Activated CD8-positive, alpha-beta memory T cell treated with anti-CD3 and anti-CD28 coated beads for 1 hour (primary cell): Measurements from ENCODE around the gene HOXD12.

ENCODE experiments used
- DNase-seq, 2 donors: peaks; one replicate each; pipeline ENCODE4 v3.0.0-alpha.2; 2020; ENCODE audit warnings: low read depth in 1 of 2; ENCODE audit errors: extremely low read depth in 1 of 2

The HOXD12 gene

DNA sequence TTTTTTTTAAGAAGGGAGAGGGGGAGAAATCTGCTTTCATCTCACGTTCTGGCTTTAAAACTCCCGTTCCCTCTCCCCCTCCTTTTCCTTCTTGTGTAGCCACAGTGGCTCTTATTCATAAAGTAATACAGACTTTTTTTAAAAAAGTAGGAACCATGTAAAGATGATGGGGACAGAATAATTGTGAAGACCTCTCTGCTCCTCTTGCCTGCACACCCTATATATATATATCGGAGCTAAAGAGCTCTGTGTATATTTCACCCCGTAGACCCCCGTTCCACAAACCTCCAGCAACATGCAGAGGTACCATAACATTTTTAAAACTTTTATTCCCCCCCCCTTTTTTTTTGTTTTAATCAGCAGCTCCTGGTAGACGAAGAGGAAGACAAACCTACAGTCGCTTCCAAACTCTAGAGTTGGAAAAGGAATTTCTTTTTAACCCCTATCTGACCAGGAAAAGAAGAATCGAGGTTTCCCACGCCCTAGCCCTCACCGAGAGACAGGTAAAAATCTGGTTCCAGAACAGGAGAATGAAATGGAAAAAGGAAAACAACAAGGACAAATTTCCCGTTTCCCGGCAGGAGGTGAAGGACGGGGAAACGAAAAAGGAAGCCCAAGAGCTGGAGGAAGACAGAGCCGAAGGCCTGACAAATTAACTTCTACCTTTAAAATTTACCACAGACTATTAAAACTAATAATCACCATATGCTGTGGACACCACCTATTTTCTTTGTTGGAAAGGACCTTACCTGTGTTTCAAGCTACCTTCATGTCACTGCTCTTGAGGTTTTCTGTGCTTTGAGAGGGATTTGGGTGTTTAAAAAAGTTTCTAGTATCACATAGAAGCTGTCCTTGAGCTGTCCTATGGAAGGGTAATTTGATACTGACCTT lies 31.6 kb downstream of the HOXD12 start:
- no peak for DNase-seq

DNA sequence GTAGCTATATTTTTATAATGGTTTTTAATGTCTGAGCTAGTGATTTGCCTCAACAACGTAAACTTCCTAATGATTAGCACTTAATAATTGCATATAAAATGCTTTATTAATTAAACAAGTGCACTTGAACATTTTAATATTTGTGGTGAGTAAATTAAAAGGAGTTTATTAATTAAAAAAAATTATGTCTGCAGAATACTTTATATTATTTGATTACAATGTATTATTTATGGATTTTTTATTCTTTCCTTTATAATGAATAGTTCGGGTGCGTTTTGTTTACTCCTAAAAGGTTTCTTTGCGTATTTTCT lies 32.2 kb downstream of the HOXD12 start:
- no peak for DNase-seq

DNA sequence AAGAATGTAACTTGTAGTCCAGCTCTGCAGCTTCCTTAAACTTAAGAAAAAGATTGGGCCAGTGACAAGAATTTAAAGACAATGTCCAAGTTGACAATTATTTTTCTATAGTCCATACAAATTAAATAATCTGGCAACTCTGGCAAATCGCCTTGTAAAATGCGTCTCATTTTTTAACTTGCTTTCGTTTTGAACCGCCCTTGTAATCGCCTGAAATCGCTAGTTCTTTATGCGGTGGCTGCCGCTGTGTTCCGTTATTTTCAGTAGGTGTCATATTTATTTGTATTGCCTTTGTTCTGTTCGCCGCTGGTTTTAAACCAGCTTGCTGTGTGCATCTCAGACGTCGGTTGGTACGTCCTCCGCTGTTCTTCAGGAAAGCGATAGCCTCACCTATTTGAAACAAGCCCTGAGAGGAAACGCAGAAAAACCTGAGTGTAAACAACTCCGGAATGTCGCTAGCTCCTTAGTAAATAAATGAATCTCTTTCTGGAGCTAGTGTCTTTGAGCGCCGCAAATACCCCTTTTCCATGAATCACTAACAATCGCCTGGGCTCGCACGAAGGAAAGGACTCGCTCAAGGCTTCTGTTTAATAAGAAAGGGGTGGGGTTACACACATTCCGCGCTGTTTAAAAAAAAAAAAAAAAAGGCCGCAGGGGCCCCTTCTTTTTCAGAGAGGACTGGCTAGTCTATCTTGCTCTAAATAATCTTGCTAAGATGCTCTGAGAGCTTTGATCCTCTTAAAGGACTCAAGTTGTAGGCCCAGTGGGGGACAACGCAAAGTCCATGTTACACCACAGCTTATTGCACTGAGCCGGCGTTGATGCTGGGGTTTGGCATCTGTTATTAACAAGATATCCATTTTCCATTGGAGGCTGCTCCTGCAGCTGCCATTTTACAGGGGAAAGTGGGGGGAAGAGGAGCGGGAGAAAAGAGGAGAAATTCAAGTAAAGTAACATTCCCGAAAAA lies 32.9 kb downstream of the HOXD12 start:
- no peak for DNase-seq

DNA sequence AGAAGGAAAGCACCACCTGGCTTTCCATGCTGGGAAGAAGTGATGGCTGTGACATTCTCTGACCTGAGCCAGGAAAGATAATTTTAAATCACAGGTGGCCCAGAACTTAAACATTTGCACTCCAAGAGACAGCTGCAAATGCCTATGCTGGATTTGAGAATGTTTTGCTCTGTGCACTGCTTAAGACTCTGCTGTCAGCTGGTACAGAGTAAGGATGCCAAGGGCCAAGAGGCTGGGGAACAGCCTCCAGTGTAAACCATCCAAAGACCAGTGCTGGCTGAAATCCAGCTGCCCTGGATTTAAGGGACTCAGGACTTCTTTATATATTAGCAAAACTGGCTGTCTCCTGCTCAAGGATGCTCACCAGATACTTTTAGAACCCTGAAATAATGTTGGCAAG lies 33.8 kb downstream of the HOXD12 start:
- no peak for DNase-seq

DNA sequence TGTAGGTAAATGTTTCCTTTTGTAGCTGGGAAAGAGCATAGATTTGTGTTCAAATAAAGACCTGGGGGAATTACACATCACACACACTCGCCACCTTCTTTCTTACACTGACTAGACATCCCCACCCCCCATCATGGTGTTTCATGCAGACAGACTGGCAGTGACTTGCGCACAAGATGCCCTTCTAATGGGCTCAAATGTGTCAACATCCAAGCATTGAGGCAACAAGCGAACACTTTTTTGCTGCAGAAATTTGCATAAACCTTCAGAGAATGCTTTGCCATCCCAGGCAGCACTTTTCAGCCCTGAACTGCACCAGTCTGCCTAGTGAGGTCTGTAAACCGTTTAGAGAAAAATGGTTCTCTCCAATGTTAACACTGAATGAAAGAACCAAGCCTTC lies 34.4 kb downstream of the HOXD12 start:
- DNase-seq, result no peak

DNA sequence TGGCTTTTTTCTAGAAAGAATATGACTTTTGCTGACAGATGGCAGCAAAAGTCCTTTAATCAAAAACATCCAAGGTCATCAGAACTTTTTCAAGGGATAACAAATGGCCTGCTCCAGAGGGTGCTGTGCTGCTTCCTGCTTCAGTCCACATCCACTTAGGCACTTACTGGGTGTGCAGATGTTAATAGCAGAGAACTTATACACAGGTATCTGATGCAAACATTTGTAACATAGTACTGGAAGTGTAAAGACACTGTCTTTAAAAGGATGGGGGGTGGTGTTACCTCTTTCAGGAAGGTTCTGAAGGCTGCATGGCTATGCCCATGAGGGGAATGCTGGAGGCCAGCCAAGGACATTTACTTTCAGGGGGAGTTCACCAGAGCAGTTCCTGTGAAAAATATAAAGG lies 35.4 kb downstream of the HOXD12 start:
- no peak for DNase-seq

DNA sequence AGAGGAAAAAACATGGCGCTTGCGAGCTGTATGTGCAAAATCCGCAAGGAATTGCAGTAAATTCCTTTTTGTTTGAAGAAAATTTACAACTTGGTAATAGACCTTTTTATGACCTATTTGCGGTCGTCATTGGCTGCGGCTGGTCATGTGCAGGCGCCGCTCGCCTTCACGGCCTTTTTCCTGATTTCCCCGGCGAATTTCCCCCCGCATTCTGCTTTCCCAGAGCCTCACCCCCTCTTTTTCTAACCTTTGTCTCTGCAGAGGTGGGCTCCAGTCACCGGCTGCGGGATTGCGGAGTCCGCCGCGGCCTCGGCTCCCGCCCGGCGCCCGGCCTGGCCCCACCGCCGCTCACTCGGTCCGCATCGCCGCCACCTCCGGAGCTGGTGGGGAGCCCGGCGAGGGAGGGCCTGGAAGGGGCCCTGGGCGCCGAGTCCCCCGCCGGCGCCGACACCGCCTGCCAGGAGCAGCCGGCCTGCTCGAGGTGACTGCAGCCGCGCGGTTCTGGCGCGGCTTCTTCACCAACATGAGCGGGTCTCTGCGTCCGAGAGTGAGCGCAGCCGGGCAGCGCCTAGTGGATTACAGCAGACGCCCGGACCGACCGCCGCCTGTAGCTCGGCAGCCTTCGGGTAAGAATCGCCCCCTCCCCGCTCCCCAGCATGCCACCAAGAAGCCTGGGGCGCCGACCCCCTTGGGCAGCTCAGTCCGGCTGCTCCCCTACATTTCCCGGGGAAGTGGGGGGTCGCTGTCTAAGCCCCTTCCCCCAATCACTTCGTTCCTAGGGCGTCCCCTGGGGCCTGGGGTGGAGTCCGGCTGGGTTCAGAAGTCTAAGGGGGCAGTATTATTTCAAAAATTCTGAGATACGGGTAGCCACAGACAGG lies 37.0 kb downstream of the HOXD12 start:
- no peak for DNase-seq

DNA sequence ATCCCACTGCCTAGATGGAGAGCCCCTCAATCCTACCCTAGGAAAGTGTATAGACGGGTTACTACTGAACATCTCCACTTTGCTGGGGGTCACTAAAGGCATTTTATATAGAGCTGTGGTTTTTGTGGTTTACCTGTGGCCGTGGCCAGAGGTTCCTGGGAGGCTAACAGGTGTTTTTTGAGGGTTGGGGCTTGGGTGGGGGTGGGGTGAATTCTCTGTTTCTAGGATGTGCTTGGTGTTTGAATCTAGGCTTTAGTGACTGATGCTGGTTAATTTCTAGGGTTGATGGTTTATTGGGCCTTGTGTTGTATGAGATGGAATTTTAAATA lies 37.6 kb downstream of the HOXD12 start:
- DNase-seq, result no peak

DNA sequence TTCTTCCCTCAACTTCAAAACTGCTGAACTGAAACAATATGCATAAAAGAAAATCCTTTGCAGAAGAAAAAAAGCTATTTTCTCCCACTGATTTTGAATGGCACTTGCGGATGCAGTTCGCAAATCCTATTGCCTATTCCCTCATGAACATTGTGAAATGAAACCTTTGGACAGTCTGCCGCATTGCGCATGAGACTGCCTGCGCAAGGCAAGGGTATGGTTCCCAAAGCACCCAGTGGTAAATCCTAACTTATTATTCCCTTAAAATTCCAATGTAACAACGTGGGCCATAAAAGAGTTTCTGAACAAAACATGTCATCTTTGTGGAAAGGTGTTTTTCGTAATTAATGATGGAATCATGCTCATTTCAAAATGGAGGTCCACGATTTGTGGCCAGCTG lies 38.3 kb downstream of the HOXD12 start:
- no peak for DNase-seq

DNA sequence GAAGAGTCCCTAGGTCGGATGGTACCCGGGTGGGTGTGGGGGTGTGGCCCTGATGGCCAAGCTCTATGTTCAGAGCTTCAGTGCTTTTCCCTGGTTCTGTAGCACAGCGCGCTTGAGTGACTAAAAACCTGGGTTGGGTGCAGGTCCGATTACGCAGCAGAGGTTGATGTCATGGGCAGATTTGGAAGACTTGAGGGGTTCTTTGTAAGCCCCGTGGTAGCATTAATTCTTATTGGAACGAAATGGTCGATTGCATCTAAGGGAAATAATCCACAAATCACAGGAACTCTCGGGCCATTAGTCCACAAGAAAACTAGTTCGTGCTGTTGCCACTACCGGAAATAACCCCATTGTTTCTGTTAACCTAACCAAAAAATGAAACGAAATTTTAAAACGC lies 38.9 kb downstream of the HOXD12 start:
- DNase-seq, result no peak

DNA sequence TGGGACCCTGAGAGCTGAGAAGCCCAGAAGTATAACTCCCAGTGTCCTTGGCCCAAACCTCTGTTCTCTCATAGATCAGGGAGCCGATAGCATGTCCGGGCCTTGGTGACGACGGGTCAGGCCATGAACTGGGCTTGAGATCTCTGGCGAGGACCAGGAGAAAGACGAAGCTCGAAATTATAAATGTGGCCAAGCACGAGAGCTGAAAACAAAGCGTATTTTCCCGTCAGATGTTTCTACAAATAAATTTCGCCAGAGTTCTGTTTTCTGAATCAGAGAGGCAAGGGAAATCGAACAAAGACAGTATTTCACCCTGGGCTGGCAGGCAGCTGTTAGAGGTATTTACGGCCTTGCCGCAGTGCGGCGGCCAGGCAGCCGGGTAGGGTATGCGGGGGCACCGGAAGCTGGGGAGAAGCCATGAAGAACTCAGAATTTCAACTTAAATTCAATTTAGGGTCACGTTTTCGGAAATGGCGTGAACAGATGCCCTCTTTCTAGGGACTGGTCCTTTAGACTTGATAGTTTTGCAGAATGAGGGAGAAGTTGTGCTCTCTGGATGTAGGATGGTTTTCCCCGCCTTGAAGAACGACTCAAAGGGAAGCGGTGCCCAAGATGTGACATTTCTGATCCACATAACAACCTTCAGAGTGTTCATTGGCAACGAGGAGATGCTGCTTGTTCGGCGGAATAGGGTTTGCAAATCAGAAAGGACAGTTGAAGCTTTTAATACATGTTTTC lies 39.5 kb downstream of the HOXD12 start:
- DNase-seq, result no peak

DNA sequence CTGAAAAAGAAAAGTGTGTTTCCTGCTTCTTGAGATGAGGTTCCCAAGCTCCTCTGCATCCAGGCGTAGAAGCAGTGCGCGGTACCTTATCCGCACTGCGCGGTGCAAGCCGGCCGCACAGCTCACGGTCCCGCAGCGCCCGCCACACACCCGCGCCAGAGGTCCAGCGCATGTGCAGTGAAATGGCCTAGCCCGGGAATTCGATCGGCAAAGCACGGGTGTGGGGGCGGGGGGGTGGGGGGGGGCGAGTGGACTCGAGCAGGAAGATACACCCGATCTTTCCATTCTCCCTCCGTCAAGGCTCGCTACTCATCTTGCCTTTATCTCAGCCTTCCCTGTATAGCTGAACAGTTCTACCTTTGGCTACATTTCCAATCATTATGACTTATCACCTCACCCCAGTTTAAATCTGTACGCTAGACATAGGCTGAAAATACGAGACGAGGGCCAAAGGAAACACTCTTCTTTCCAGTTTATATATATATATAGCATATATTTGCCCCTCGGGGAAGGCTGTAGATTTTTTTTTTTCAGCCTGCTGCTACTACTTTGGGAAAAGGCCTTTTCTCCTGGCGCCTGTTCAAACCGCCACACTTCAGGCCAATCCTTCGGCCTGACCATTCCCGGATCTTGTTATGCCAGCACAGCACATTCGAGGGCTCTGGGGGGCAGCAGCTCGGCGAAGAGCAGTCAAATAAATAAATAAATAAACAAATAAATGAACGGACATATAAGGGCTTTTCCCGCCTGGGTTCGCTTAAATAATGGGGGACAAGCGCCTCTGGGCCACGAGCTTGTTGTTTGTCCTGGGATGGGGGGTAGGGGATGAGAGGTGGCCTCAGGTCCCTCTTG lies 40.3 kb downstream of the HOXD12 start:
- DNase-seq, result no peak

DNA sequence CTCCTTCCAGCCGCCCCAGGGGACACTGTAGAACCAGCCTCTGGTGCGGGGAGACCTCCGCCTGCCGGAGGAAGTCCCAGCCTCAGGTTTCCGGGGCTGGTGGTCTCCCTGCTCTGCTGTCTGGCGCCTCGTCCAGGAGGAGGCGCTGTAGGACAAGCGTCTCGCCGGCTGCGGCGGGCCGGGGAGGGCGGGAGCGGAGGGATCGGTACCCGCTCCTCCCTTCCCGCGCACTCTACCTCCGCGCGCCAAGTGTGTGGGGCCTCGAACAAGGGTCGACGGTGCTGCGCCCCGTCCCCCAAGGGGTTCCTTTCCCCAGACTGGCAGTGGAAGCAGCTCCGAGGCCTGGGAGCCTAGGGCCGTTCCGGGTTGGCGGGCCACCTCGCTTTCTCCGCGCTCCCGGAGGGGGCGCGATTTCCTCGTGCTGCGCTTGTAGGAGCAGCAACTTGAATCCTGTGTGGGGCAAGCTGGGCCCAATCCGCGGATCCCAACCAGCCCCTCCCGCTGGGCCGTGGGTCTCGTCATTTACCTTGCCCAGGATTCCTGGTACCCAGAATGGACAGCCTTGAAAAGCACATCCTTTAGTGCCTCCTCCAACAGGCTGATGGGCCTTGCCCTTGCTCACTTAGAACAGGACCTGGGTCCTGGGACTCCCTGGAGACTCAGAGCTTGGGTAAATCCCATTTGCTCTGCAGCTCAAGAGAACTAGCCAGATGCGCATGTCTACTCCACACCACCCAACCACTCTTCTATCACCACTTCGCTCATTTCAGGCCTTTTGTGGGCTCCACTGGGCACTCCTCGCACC lies 41.1 kb downstream of the HOXD12 start:
- peak; percentile 38 to 47 for DNase-seq

DNA sequence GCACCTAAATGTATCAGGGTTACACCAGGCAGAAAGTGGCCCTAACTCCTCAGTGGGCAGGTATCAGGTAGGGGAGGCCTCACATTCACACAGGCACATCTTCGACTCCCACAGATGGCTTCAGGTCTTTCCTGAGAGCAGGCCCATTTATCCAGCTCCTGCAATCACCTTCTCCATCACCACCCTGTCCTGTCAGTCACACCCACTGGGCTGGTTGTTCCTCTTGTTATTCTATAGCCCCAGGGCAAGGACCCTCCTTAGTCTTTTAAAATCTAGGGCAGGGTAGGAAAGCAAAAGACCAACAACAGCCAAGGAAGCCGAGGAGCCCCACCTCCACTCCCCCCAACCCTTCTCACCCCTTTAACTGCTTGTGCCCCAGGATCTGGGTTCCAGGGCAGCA lies 42.7 kb downstream of the HOXD12 start:
- DNase-seq, result no peak

DNA sequence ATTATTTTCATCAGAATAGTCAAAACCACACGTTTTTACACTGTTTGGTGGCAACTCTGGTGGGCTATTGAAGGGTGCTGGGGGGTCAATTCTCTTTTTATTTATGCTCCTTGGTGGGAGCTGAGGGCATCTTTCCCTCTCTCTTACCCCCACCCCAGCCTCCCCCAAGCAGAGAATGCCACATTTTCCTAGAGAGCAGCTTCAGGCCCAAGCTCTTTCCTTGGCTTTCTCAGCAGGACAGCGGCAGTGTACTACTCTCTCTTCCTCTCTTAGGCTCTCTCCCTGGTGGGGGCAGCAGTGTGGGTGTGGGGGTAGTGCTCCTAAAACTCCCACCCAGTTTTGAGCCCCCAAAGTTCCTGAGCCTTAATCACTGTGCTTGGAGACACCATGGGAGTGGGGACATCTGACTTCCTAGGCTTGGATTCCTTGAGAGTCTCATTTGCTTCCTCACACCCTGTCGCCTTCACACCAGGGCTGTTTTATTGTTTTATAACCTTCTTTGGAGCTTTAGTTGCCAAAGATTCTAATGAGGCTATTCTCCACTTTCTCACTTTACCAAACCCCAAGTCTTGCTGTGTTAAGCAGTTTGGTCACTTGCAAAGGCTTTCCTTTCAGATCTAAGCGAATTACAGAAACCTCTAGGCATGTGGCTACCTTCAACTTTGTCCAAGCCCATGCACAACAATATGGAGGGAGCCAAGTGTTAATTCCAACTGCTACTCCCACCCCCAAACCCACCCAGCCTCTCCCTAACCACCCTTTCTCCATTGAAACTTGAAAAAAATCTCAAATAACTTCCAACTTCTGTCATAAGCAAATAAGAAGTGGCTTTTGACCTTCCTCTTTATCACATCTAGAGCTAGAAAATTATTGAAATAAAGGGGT lies 45.7 kb downstream of the HOXD12 start:
- no peak for DNase-seq

DNA sequence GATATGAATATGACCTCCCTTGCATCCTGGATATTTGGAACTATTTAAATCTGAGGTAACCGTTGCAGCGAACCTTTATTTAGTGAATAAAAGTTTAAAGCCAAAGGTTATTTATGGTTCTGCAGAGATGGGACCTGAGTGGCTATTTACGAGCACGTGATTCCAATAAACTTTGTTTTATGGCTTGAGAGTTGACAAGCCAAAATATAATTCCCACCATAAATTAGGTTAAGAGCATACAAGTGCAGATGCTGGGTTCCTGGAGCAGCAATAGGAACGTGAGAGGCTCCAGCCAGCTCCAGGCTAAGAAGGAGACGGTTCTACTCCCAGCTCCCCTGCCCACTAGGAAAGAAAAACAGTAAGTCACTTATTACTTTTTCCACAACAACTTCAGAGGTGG lies 46.5 kb downstream of the HOXD12 start:
- no peak for DNase-seq

DNA sequence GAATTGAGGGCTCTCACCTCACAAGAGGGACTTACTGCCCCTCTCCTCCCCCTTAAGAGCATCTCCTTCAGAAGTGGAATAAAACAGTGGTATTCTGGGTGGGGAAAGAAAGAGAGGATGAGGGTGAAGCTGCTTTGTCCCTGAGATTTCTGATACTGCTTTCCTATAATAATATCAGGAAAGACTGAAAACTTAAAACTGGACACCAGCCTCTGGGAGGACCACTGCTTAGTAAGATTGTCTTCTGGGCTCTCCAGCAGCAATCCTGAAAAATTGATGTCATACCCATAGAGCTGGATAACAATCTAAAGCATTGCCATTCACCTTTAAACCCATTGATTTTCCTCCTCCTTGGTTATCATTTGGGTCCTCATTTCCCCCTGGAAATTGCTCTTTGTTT lies 47.0 kb downstream of the HOXD12 start:
- DNase-seq, result no peak
